ENCODE measurements around the gene FGF12. TPM values are rescaled to one million over a fixed set of nuclear protein-coding genes. Genes with fewer than 3 reads are reported as not detected.

FGF12 gene
- total and polyA plus RNA-seq, 2 of the 13 experiments (the other 11 are each of a cell fraction or from before 2014, with no cell fraction given): 0.07 TPM; not detected in 1

DNA sequence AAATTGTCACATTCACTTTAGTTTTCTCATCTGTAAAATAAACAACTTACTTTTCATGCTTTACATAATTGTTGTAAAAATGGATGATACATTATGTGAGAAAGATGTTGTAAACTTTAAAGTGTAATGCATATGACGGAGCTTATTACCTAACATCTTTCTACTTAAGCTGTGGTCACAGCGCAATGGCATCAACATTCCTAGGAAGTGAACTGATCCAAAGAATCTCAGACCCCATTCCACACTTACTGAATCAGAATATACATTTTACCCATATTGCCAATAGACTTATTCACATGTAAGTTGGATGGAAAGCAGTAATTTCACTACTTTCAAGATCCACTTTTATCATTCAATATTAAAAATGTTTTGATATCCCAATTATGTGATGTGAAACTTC, 497.5 kb downstream of the FGF12 start (continued):
- TF ChIP-seq, protein P1, sequence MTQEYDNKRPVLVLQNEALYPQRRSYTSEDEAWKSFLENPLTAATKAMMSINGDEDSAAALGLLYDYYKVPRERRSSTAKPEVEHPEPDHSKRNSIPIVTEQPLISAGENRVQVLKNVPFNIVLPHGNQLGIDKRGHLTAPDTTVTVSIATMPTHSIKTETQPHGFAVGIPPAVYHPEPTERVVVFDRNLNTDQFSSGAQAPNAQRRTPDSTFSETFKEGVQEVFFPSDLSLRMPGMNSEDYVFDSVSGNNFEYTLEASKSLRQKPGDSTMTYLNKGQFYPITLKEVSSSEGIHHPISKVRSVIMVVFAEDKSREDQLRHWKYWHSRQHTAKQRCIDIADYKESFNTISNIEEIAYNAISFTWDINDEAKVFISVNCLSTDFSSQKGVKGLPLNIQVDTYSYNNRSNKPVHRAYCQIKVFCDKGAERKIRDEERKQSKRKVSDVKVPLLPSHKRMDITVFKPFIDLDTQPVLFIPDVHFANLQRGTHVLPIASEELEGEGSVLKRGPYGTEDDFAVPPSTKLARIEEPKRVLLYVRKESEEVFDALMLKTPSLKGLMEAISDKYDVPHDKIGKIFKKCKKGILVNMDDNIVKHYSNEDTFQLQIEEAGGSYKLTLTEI (CRISPR knock-in tag; conservative IDR thresholded peaks at IDR 0.05): no peak
- no peak for TF ChIP-seq AGO1 (IDR thresholded peaks at IDR 0.05; ENCODE audit: low read depth, low read length, poor library complexity, severe bottlenecking)

- H4K20me1 ChIP-seq (ENCODE audit: insufficient read depth, low read length): no peaks in the 10 kb centered on the region
- H3K4me2 ChIP-seq (ENCODE audit: low read depth, low read length): no peak overlapping the region
- BruUV-seq (replicated peaks): no TSS peak
- in situ Hi-C loops (cut with HindIII; ENCODE audit: extremely low pct_ligation_motif_present, low pct_unique_long_range_greater_than_20kb) (no loop called here), intact Hi-C loops (cut with micrococcal nuclease; ENCODE audit: unreplicated experiment) (no loop called here)
- H3K4me3 ChIP-seq (replicated peaks in 1 of 3; ENCODE audit: insufficient read depth in 1 of 3, low read depth in 2 of 3, low read length in 3 of 3): no peak overlapping the region
- ChIA-PET CTCF (ENCODE audit: low intra/inter-chr PET ratio, low total read pairs) (no interaction called here), POLR2A (no interaction called here)
- H3K9ac ChIP-seq (ENCODE audit: insufficient read depth, low read depth, low read length): no peak overlapping the region
- H2AFZ ChIP-seq (ENCODE audit: low read length): no peak overlapping the region
- no peaks in the 10 kb centered on the region for H3K79me2 ChIP-seq (ENCODE audit: insufficient read depth, low read length)
- no peak overlapping the region for H3K27ac ChIP-seq (ENCODE audit: extremely low read length, insufficient read depth, low read length)
- ATAC-seq: no peak
- H3K4me1 ChIP-seq (ENCODE audit: insufficient read depth, low read length): no peaks in the 10 kb centered on the region
- no peaks in the 10 kb centered on the region for H3K36me3 ChIP-seq (replicated peaks in 1 of 2; ENCODE audit: control insufficient read depth in 1 of 2, insufficient read depth in 2 of 2, low read length in 2 of 2)
- no peaks in the 10 kb centered on the region for H3K9me3 ChIP-seq (ENCODE audit: low read length)
- no peak for FAIRE-seq
- no peaks in the 10 kb centered on the region; a peak in 1 of 5 replicates for H3K27me3 ChIP-seq (ENCODE audit: control insufficient read depth in 1 of 2, insufficient read depth in 2 of 2, low read length in 2 of 2)
- 10% methylated on average over 5 of the region's 5 CpGs for WGBS (ENCODE audit: low lambda C conversion rate)
- DNase-seq (ENCODE audit: low spot score): no peak
- TF ChIP-seq ZNF460 (CRISPR knock-in tag; IDR thresholded peaks at IDR 0.05; ENCODE audit: borderline replicate concordance): no peak
- no peak for TF ChIP-seq PAXIP1 (CRISPR knock-in tag; conservative IDR thresholded peaks at IDR 0.05)
- TF ChIP-seq HMGXB4 (CRISPR knock-in tag; IDR thresholded peaks at IDR 0.05; ENCODE audit: borderline replicate concordance in 1 of 2, low read depth in 1 of 2): no peak
- TF ChIP-seq, protein P2, sequence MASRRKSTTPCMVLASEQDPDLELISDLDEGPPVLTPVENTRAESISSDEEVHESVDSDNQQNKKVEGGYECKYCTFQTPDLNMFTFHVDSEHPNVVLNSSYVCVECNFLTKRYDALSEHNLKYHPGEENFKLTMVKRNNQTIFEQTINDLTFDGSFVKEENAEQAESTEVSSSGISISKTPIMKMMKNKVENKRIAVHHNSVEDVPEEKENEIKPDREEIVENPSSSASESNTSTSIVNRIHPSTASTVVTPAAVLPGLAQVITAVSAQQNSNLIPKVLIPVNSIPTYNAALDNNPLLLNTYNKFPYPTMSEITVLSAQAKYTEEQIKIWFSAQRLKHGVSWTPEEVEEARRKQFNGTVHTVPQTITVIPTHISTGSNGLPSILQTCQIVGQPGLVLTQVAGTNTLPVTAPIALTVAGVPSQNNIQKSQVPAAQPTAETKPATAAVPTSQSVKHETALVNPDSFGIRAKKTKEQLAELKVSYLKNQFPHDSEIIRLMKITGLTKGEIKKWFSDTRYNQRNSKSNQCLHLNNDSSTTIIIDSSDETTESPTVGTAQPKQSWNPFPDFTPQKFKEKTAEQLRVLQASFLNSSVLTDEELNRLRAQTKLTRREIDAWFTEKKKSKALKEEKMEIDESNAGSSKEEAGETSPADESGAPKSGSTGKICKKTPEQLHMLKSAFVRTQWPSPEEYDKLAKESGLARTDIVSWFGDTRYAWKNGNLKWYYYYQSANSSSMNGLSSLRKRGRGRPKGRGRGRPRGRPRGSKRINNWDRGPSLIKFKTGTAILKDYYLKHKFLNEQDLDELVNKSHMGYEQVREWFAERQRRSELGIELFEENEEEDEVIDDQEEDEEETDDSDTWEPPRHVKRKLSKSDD (CRISPR knock-in tag; IDR thresholded peaks at IDR 0.05; ENCODE audit: low read depth): no peak
- TF ChIP-seq ZNF362 (CRISPR knock-in tag; IDR thresholded peaks at IDR 0.05; ENCODE audit: borderline replicate concordance): no peak
- TF ChIP-seq SMARCC2 (IDR thresholded peaks at IDR 0.05): no peak
- no peak for TF ChIP-seq ZZZ3 (CRISPR knock-in tag; IDR thresholded peaks at IDR 0.05; ENCODE audit: borderline replicate concordance)
- no peak for TF ChIP-seq TBX3 (IDR thresholded peaks at IDR 0.05; ENCODE audit: borderline replicate concordance)
These were observed 502.6 kb downstream of the FGF12 start for GRCh38 chr3:192224634-192225155.

Data from HepG2 (cell line).